ENCODE results near the gene COMMD8.

Gene COMMD8

DNA sequence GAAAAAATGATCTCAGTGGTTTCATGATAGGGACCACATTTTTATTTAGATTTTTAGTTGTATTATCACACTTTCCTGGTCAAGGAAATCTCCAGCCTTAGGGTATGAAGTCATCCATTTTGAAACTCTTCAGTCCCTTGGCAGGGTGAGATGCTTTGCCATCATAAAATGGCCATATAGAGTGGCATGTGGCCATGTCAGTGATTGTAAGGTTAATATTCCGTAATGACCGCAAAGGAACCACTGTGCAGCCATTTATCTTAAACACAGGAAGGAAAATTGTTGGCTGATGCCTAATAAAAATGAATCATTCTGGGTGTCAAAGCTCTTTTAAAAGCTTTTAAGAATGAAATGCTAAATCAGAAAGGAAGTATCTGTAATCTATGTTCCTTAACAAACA is 35.6 kb downstream of the COMMD8 start:
- H3K4me3 ChIP-seq (ENCODE audit: low read depth, low read length) = no peak overlapping the region
- TF ChIP-seq, protein P1, sequence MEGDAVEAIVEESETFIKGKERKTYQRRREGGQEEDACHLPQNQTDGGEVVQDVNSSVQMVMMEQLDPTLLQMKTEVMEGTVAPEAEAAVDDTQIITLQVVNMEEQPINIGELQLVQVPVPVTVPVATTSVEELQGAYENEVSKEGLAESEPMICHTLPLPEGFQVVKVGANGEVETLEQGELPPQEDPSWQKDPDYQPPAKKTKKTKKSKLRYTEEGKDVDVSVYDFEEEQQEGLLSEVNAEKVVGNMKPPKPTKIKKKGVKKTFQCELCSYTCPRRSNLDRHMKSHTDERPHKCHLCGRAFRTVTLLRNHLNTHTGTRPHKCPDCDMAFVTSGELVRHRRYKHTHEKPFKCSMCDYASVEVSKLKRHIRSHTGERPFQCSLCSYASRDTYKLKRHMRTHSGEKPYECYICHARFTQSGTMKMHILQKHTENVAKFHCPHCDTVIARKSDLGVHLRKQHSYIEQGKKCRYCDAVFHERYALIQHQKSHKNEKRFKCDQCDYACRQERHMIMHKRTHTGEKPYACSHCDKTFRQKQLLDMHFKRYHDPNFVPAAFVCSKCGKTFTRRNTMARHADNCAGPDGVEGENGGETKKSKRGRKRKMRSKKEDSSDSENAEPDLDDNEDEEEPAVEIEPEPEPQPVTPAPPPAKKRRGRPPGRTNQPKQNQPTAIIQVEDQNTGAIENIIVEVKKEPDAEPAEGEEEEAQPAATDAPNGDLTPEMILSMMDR (conservative IDR thresholded peaks at IDR 0.05; ENCODE audit: low read depth, low read length) = no peak
- no peak for DNase-seq (ENCODE audit: low read depth)

DNA sequence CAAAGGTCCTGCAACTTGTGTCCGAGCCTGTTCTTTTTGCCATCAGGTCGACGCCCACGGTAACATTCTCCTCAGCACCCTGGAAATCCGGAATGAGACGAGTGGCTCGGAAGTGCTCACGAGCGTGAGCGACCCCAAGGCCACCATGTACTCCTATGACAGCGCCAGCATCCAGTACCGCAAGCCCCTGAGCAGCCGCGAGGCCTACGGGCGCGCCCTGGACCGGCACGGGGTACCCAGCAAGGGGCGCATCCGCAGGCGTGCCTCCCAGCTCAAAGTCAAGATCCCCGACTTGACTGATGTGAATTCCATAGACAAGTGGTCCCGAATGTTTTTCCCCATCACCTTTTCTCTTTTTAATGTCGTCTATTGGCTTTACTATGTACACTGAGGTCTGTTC is 37.9 kb downstream of the COMMD8 start:
- no peak overlapping the region for H3K4me3 ChIP-seq (ENCODE audit: low read depth, low read length)
- TF ChIP-seq, protein P1 (conservative IDR thresholded peaks at IDR 0.05; ENCODE audit: low read depth, low read length) = no peak
- DNase-seq (ENCODE audit: low read depth) = no peak

- TF ChIP-seq, protein P1 (conservative IDR thresholded peaks at IDR 0.05; ENCODE audit: low read depth, low read length) = no peak
- no peak for DNase-seq (ENCODE audit: low read depth)
- no peak overlapping the region for H3K4me3 ChIP-seq (ENCODE audit: low read depth, low read length)
These were observed 44.2 kb downstream of the COMMD8 start for GRCh38 chr4:47419296-47419695.

- TF ChIP-seq, protein P1 (conservative IDR thresholded peaks at IDR 0.05; ENCODE audit: low read depth, low read length) = no peak
- DNase-seq (ENCODE audit: low read depth) = peak; percentile 14
These were observed 45.4 kb downstream of the COMMD8 start for GRCh38 chr4:47418147-47418546.

DNA sequence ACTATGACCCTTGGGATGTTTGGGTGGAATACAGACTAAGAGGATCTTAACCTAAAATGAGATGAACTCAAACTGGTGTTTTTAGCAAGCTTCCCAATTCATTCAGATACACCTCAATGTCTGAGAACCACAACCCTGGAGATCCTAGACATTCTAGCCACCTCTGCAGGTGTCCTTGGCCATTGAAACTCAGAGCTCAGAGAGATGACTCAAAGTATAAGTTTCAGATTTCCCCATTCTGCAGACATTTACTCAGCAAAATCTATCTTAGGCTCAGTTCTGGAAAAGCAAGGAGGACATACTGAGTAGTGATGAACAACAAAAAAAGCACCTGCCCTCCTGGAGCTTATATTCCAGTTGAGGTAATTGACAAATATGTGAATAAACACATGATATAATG is 47.8 kb downstream of the COMMD8 start:
- no peak overlapping the region for H3K4me3 ChIP-seq (ENCODE audit: low read depth, low read length)
- TF ChIP-seq, protein P1 (conservative IDR thresholded peaks at IDR 0.05; ENCODE audit: low read depth, low read length) = no peak
- no peak for DNase-seq (ENCODE audit: low read depth)

More at GRCh38 chr4:47418147-47418546, 45.4 kb downstream of the COMMD8 start:
- no peak overlapping the region for H3K4me3 ChIP-seq (ENCODE audit: low read depth, low read length)

DNA sequence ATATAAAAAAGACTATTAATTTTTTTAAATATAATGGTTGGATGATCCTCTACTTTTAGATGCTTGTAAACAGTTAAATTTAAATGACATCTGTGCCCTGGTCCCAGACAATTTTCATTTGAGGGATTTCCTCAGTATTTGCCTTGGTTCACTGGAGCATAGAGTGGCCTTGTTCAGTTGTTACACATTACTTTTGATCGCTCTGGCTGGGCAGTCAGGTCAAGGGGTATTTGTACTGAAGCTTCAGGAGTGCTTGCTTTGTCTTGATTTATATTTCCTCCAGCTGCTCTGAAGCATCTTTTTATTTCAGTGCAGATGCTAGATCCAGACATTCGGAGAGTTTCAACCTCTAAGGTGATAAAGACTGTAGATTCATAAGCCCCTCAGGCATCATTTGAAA is 50.0 kb downstream of the COMMD8 start:
- TF ChIP-seq, protein P1 (conservative IDR thresholded peaks at IDR 0.05; ENCODE audit: low read depth, low read length) = no peak
- DNase-seq (ENCODE audit: low read depth) = no peak

DNA sequence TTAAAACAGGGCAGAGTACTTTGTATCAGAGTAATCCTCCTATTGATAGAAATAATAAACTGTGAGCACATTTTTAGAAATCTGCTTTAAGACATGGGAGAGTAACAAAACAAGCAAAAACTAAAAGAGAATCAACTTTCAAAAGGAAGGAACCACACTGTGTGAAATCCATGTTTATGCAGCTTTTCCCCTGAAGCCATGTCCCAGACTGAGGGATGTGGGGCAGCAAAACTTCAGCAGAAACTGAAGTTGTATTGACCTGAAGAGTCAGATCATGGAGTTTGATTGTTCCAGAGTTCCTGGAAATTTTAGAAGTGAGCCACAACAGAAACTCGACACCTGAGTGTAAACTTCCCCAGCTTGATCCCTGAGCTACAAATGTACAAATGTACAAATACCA is 53.2 kb downstream of the COMMD8 start:
- TF ChIP-seq, protein P1 (conservative IDR thresholded peaks at IDR 0.05; ENCODE audit: low read depth, low read length) = no peak
- DNase-seq (ENCODE audit: low read depth) = peak; percentile 34
- H3K4me3 ChIP-seq (ENCODE audit: low read depth, low read length) = no peak overlapping the region

More for the DNA sequence above, 50.0 kb downstream of the COMMD8 start:
- H3K4me3 ChIP-seq (ENCODE audit: low read depth, low read length) = no peak overlapping the region

All from choroid plexus epithelial cell (primary cell).